GM19099 (cell line): ENCODE data around the gene EEFSEC.

Experiments used
- POLR2A ChIP-seq: IDR thresholded peaks from 3 replicates; pipeline ENCODE4 v1.6.1; 2011; ENCODE audit warnings: low read depth; ENCODE audit not compliant: insufficient read length; ENCODE audit errors: extremely low read depth

Gene EEFSEC

GRCh38 chr3:128153156-128154041, at the start of gene EEFSEC:
EEFSEC (plus strand) TSS chr3:128153481; CDS start chr3:128153508, 27 bp downstream.
- peak; percentile 82 for TF ChIP-seq POLR2A

GRCh38 chr3:128107834-128108233, 45.4 kb upstream of the EEFSEC start:
- no peak for TF ChIP-seq POLR2A

- no peak for TF ChIP-seq POLR2A
Observed at GRCh38 chr3:128111147-128111546, 42.1 kb upstream of the EEFSEC start.

GRCh38 chr3:128112357-128112968, 40.8 kb upstream of the EEFSEC start:
- no peak for TF ChIP-seq POLR2A

DNA sequence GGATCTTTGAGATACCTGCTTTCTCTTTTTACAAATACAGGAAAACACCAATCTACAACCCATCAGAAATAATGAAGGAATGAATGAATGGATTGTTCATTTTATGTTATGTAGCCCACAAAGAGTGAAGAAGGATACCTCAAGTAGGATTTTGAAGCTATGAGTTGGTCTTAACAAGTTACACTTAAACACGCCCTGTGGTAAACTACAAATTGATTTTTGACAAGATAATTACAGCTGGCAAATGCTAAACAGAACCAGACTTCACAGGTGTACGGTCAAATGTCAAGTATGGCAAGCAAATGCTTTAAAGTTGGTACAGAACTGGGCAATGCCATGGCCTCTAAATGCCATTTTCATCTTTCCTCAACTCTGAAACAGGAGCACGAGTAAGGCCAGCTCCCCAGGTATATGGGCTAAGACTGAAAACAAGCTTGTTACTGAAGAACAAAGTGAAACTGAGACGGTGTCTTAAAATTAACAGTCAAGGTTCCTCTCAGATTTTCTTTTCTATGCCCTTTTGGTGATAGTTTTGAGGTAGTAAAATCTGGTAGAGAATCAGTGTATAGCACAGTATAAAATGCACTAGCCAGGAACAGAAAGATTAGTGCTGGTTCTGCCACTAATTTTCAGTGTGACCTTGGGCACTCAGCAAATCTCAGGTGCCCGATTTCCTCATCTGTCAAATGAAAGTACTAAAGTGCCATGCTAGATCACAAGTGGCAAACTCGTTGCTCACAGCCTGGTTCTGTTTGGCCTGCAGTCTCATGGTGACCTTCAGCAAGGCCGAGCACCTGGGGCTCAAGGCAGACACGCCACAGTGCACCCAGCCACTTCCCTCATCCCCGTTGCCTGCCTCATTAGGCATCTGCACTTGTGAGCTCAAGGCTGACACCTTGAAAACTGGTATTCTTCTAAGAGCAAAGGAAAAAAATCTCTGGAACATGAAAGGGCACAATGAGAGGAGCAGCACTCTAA, 39.2 kb upstream of the EEFSEC start:
- TF ChIP-seq POLR2A: no peak

DNA sequence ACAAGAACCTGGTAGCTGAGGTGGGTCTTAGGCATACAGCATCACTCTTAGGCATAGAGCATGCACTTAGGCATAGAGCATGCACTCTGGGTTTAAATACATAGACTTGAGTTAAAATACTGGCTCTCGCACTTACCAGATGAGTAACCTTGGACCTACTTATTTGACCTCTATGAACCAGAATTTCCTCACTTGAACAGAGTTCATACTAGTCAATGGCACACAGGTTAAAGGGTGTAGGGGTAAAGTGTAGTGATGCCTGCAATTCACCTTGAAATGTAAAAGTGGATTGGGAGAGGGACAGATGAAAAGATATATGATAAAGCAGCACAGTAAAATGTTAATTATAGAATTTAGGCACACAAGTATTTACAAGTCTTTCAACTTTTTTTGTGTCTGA, 31.3 kb upstream of the EEFSEC start:
- no peak for TF ChIP-seq POLR2A

GRCh38 chr3:128123156-128123537, 30.1 kb upstream of the EEFSEC start:
- no peak for TF ChIP-seq POLR2A

DNA sequence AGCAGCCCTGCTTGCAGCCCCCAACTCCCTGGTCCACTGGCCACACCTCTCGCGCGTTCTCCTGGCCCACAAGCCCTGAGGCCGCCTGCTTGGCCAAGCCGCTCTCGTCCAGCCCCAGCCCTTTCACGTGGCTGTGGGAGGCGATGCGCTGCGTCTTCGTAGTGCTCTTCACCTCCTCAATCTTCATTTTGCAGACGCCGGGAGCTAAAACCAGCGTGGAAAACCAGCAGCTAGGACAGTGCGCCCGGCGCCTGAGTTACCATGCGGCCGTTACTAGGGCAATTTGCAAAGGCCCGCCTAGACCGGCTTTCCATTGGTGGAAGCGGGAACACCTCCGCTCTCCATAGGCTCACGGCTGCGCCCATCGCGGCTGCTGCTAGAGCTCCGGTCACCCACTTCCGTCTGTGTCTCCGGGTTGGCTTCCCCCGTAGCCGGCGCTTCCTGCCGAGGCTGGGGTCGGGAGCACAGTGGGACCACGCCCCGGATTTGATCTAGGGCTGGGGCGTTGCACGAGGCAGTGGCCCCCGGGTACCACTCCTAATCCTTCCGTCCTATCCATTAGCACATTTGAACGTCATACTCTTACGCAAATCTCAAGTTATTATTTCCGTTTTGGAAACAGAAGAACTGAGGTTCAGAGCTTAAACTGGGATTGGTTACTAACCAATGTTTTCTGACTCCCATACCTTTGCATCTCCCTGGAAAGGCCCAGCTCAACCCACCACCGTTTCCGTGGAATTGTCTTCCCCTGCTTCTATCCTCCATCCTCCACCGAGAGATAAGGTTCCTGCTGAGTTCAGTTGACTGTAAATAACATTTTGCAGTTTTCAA, 29.5 kb upstream of the EEFSEC start, which contains the start of gene RUVBL1:
TSS of gene RUVBL1 (minus strand) at position 275 of the 831 bp plus-strand sequence. CDS start at position 187, 88 bp downstream.
- peak; percentile 65 for TF ChIP-seq POLR2A

- no peak for TF ChIP-seq POLR2A
Observed at GRCh38 chr3:128127236-128127635, 26.0 kb upstream of the EEFSEC start.

- TF ChIP-seq POLR2A: no peak
Observed at GRCh38 chr3:128128251-128128650, 25.0 kb upstream of the EEFSEC start.

DNA sequence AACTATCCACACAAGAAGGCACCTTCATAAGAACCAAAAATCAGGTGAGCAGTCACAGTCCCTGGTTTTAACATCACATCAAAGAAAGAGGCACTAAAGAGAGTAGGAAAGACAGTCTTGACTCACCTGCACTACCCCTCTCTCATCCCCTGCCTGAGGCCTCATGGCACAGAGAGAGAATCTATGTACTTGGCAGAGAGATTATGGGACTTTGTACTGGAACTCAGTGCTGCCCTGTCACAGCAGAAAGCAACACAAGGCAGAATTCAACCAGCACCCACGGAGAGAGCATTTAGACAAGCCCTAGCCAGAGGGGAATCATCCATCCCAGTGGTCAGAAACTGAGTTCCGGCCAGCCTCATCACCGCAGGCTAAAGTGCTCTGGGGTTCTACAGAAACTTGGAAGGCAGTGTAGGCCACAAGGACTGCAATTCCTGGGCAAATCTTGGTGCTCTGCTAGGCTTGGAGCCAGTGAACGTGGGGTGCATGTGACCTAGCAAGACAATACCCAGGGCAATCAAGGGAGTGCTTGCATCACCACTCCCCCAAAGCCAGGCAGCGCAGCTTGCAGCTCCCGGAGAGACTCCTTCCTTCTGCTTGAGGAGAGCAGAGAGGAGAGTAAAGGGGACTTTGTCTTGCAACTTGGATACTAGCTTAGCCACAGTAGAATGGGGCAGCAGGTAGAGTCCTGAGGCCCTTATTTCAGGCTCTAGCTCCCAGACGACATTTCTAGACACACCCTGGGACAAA, 21.2 kb upstream of the EEFSEC start:
- no peak for TF ChIP-seq POLR2A

- TF ChIP-seq POLR2A: no peak
Observed at GRCh38 chr3:128133273-128133883, 19.9 kb upstream of the EEFSEC start.

- TF ChIP-seq POLR2A: no peak
Observed at GRCh38 chr3:128143496-128143895, 9.8 kb upstream of the EEFSEC start.
